GM12872 (cell line): ENCODE data around the gene TJAP1.

Source experiments
- CTCF ChIP-seq: IDR thresholded peaks from 3 replicates; pipeline ENCODE4 v1.5.1; 2011; ENCODE audit warnings: low read depth, mild to moderate bottlenecking, low read length, moderate library complexity; ENCODE audit not compliant: insufficient read depth

The TJAP1 gene

GRCh38 chr6:43477235-43478007, at the start of gene TJAP1:
Gene TJAP1 (plus strand): TSS chr6:43477570. CDS start chr6:43499002, 21,432 bp downstream.
- TF ChIP-seq CTCF, result no peak

GRCh38 chr6:43428112-43428570, 49.2 kb upstream of the TJAP1 start:
- no peak for TF ChIP-seq CTCF

GRCh38 chr6:43428874-43429273, 48.5 kb upstream of the TJAP1 start:
- no peak for TF ChIP-seq CTCF

GRCh38 chr6:43432009-43432945, 45.1 kb upstream of the TJAP1 start:
- no peak for TF ChIP-seq CTCF

- no peak for TF ChIP-seq CTCF
Observed at GRCh38 chr6:43433148-43433547, 44.2 kb upstream of the TJAP1 start.

GRCh38 chr6:43434001-43434840, 43.1 kb upstream of the TJAP1 start:
- no peak for TF ChIP-seq CTCF

GRCh38 chr6:43434943-43435342, 42.4 kb upstream of the TJAP1 start:
- TF ChIP-seq CTCF, result no peak
